Activated naive CD4-positive, alpha-beta T cell treated with anti-CD3 and anti-CD28 coated beads, Interleukin-2, amount 50 U/mL, for 16 hours (primary cell): ENCODE measurements around the gene MIA.
"Not testable (repeated sequence)": the region's sequence is repeated elsewhere in the genome, so short reads cannot be mapped to it uniquely, and the experiment has no call there.

Source experiments
- DNase-seq: peaks from one replicate; pipeline ENCODE4 v3.0.0-alpha.2; 2020

MIA gene

DNA sequence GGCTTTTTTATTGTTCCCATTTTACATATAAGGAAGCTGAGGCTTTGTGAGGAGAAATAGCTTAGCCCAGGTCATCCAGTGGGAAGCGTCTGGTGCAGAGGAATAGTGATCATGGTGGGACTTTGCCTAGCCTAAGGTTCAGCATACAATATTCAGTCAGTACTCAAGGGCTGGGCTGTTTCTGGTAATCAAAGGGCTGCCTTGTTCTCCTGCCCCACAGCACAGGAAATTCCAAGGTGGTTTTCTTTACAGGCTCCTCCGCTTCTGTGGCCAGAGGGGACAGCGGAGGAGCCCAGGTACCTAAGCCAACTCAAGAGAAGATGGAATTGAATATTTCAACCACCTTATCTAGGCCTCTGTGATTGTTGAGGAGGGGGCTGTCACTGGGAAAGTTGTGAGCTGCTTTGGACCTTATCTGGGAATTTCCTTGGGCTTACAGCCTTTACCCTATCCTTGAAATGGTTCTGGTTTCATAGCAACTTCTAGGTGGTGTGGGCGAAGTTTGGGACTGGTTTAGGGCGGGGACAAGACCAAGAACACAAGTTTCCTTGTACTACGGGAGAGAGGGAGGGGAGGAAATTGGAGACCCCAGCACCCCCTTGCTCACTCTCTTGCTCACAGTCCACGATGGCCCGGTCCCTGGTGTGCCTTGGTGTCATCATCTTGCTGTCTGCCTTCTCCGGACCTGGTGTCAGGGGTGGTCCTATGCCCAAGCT is at the start of gene MIA:
Gene MIA, plus strand, starts transcription at position 606 of the 716 bp plus-strand sequence. Its CDS starts 22 bp downstream, at position 628.
- no peak for DNase-seq

DNA sequence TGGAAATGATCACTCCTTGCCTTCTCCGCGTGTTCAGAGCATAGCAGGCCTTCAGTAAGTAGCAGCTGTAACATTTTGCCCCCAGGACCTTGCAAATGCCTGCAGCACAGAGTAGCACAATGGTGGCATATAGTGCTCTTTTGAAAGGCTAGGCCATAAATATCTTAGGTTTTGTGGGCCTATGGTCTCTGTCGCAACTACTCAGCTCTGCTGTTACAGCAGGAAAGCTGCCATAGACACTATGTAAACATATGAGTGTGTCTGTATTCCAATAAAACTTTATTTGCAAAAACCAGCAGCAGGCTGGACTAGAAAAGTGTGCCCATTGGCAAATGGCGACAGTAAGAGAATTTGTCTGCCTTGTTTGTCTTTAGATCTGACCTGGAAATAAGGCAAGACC is 49.0 kb upstream of the MIA start:
- DNase-seq, result no peak

DNA sequence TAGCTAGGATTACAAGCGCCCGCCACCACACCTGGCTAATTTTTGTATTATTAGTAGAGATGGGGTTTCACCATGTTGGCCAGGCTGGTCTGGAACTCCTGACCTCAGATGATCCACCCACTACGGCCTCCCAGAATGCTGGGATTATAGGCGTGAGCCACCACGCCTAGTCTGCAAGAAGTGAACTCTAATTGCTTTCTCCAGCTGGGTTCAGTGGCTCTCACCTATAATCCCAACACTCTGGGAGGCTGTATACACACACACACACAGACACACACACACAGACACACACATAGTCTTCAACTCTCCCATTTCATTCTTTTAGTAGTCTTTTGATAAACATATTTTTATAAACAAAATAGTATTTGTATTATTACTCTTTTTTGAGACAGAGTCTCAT is 45.3 kb upstream of the MIA start:
- DNase-seq, result not testable (repeated sequence)

DNA sequence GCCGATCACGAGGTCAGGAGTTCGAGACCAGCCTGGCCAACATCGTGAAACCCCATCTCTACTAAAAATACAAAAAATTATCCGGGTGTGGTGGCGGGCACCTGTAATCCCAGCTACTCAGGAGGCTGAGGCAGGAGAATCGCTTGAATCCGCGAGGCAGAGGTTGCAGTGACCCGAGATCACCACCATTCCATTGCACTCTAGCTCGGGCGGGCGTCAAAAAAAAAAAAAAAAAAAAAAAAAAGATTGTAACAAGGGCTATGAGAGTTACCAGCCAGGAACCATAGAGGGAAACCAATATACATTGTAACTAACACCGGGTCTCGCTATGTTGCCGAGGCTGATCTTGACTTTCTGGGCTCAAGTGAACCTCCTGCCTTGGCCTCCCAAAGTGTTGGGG is 43.0 kb upstream of the MIA start:
- DNase-seq, result not testable (repeated sequence)

DNA sequence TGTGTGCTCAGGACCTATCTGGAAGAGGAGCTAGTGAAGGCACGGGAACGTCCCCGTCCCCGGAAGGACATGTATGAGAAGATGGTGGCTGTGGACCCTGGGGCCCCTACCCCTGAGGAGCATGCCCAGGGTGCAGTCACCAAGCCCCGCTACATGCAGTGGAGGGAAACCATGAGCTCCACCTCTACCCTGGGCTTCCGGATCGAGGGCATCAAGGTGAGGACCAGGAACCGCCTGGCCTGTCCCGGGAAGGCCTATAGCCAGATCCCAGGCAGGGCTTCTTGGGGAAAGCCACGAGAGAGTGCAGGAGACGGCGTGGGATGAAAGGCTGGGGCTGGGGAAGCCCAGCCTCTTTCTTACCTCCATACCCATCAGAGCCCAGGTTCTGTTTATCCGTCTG is 42.2 kb upstream of the MIA start:
- no peak for DNase-seq

DNA sequence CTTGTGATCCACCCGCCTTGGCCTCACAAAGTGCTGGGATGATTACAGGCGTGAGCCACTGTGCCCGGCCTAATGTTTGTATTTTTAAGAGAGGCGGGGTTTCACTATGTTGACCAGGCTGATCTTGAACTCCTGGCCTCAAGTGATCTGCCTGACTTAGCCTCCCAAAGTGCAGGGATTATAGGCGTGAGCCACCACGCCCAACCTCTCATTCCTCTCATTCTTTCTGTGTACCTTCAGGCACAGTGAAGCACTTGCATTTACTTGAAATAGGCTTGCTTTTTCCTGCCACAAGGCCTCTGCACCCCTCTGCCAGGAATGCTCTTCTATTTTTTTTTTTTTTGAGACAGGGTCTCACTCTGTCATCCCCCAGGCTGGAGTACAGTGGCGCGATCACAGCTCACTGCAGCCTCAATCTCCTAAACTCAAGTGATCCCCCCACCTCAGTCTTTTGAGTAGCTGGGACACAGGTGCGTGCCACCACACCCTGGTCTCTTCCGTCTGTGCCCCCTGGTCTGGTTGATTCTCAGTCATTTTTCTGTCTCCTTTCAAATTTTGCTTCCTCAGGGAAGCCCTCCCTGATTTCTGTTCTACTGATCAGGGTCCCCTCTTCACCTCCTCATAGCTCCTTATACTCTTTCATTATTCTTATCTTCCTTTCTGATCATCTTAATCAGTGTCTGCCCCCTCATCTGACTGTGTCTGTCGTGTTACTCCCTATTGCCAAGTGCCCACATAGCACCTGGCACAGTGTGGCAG is 40.1 kb upstream of the MIA start:
- DNase-seq, result no peak

DNA sequence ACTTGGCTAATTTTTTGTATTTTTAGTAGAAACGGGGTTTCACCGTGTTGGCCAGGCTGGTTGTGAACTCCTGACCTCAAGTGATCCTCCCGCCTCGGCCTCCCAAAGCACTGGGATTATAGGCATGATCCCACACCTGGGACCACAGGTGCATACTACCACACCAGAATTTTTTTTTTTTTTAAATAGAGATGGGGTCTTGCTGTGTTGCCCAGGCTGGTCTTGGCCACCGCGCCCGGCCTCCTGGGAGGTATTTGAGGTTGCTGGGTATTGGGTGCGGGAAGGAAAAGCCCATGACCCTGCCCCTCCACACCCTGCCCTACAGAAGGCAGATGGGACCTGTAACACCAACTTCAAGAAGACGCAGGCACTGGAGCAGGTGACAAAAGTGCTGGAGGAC is 38.7 kb upstream of the MIA start:
- DNase-seq, result no peak

DNA sequence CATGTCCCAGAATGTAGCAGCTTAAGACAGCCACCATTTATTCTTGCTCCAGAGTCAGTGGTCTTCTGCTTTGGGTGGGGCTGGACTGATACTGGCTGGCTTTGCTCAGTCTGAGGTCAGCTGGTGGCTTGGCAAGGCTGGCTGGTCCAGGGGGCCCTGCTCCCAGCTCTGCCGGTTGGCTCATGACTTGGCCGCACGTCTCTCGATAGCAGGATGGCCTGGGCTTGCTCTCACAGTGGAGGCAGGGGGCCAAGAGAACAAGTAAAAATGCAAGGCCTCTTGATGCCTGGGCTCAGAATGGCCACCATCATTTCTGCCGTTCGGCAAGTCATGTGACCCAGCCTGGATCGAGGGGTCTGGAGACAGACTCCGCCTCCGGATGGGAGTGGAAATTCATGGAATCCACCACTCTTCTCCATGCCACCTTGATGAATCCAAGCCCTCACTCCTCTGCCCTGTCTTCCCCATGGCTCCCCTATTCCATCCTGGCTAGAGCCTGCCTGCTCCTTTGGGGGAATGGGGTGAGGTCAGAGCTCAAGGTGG is 38.1 kb upstream of the MIA start:
- no peak for DNase-seq

DNA sequence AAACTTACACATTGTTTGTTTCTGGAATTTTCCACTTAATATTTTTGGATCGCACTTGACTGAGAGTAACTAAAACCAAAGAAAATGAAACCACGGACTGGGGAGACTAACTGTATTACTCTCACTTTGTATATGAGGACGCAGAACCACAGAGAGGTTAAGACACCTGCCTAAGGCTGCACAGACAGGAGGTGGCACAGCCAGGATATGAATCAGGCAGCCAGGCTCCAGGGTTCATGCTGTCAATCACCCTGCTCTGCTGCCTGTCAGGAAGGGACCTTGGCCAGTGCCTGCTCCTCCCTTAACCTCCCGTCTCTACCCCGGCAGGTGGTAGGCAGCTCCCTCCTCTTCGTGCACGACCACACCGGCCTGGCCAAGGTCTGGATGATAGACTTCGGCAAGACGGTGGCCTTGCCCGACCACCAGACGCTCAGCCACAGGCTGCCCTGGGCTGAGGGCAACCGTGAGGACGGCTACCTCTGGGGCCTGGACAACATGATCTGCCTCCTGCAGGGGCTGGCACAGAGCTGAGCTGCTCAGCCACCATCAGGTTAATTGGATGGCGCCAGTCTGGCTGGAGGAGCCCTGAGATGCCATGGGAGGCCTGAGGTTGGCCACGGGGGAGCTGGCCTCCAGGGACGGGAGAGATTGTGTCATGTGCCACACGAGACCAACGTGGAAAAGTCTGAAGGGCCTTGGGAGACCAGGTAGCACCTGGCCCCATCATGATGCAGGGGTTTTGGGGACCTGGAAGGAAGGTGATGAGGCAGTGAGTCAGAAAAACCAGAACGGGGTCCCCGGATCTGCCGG is 36.1 kb upstream of the MIA start:
- no peak for DNase-seq

DNA sequence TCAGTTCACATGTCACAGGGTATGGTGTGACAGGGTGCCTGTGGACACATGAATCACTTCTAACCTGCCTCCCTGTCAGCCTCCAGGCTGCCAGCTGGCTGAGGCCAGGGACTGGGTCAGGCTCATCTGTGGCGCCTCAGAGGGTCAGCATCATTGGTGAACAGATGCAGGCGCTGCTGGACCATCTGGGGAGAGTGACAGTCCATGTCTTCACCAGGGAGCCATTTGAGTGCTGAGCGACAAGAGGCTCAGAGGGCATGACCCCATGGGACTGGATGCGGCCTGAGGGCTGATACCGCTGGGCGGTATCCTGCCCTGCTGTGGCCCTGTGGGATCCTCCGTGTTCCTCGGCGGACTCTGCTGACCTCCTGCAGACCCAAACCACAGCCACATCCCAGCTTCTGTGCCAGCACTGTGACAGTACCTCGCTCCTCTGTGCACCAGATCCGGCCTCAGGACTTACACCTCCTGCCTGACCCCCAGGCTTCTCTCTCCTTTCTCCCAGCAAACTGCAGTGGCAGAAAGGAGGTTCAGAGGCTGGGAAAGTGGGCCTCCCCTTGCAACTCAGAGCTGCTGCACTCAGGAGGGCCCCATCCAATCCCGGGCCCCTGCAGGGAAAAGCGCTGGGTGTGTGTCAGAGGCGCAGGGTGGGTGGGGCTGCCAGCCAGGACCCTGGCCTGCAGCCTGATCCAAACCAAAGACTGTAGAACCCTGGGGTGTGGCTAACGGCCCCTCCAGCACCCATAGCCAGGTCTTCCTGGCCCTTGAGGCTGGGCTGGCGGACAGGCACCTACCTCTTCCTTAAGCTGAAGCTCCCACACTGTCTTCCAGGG is 35.2 kb upstream of the MIA start:
- DNase-seq, result no peak

DNA sequence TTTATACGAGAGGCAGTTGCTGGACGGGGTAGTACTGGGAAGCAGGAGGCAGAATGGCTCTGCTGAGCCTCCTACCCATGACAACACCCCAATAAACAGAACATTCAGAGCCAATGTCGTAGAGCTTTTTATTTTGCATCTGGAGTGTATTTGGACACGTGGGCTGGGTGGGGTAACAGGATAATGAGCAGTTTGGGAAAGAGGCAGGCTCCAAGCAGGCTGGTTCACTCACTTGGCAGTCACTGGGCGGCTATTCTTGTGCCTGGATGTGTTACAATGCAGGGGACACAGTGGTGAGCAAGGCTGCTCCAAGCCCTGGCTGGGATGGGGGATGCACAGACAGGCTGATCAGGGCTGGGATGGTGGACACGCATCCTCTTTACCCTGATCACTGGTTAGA is 34.6 kb upstream of the MIA start:
- no peak for DNase-seq

DNA sequence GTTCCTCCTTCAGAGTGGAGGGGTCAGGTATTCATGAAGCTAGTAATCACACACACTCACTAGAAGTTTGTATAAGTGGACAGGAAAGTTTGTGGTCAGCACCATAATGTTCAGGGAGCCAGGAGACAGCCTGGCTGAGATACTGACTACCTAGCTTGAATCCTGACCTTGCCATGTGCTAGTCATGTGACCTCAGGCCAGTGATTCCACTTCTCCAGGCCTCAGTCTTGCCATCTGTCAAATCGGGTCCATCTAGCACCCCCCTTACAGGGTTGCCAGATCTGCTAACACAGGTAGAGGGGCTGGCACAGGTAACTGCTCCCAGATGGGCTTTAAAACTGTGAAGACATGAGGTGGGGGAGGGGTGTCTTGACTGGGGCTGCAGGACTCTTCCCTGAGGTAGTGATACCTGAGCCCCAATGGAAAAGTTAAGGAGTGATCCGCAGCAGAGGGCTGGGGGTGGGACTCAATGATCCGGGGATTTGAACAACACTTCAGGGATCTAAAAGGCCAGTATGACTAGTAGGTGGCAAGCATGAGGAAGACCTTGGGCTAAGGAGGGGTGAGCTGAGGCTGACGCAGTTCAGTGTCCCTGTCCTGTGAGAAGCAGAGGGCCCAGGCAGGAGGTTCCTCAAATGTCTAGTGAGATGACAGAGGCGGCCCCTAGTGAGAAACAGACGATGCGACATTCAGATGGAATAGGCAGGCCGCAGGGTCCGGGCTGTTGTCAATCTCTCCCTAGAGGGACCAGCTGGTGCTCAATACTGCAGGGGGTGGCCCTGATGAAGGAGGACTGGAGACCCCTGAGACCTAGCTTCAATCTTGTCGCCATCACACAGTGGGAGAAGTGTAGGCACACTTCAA is 33.6 kb upstream of the MIA start:
- DNase-seq, result no peak

DNA sequence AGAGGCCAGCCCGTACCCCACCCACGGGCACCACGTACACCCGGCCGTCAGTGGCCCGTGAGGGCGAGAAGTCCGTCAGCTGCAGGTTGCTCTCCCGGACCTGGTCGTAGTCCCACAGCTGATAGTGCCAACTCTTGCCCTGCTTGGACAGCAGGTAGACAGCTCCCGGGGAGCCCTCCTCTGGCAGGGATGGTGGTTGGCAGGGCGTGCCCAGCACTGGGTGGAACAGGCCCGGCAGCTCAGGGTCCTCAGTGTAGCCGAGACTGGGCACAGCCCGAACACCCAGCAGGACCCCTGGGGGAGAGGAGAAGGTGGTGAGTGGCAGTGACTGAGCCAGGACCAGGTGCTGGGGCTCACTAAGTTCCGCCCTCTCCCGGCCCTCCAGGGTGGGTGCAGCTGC is 32.8 kb upstream of the MIA start:
- DNase-seq, result no peak

DNA sequence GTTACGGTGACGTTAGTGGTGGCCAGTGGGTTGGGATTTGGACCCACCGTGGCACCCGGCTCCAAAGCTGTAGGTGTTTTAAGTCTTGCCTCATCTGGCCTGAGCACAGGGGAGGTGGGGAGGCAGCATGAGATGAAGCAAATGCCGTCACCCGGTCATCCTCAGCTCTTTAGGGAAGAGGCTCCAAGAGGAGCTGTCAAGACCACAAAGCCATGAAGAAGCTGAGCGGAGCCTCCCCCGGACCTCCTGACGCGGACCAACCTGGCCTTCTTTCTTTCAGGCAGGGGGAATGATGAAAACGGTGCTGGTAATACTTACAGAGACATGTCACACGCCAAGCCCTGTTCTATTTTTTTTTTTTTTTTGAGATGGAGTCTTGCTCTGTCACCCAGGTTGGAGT is 32.4 kb upstream of the MIA start:
- DNase-seq, result no peak

DNA sequence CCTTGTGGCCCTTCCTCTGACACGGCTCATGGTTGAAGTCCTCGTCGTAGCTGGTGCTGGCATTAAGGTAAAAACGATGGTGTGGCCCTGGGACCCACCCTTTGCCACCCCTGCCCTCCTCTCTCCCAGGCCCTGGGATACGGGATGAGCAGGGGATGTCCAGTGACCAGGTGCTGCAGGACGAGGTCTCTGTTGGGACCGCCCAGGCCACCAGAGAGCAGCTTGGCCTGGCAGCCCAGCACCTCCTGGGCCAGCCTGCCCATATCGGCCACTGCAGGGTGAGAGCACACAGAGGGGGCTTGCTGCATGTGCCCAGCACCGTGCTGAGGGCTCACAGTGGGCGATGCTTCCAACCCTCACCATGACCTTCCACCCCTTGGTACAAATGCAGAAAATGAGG is 31.4 kb upstream of the MIA start:
- DNase-seq, result no peak

DNA sequence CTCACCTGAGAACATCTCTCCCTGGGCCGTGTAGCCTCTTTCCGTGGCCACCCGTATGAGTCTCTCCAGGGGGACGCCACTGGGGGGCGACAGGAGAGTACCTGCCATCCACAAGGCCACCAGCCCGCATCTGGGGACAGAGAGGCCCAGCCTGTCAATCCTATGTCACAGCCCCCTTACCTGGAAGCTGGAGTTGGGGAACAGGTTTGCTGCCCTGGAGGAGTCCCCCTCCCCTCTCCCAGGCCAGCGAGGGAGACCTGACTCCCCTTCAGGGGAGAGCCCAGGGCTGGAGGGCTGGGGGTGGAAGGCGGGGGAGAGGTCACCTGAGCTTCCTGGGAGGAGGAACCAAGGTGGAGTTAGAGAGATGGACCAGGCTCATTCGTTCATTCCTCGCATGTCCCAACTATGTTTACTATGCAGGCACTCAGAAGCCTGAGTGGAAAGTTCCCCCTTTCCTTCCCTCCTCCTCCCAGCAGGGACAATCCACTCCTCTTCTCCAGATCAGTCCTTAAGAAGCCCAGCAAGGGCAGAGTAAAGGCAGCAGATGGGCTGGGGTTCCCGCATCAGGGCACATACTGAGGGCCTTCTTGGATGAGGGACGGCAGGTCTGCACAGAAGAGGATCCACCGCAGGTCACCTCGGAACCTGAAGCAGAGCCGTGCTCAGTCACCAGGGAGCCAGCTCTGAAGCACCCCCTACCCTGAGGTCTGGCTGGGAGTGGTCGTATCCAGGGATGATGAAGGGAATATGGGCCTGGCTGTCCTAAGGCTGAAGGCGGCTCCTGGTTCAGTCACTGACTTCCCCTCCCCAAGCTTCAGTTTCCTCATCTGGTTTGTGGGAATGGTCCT is 30.5 kb upstream of the MIA start:
- peak; percentile 29 for DNase-seq

DNA sequence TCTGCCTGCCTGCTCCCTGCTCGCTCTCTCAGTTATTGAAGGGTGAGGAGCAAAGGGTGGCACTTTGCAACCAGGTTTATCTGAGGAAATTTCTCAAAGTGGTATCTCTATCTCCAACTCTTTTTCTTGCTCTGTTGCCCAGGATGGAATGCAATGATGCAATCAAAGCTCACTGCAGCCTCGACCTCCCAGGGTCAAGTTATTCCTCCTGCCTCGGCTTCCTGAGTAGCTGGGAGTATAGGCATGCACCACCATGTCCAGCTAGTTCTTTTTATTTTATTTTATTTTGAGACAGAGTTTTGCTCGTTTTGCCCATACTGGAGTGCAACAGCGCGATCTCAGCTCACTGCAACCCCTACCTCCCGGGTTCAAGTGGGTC is 29.9 kb upstream of the MIA start:
- DNase-seq, result no peak

DNA sequence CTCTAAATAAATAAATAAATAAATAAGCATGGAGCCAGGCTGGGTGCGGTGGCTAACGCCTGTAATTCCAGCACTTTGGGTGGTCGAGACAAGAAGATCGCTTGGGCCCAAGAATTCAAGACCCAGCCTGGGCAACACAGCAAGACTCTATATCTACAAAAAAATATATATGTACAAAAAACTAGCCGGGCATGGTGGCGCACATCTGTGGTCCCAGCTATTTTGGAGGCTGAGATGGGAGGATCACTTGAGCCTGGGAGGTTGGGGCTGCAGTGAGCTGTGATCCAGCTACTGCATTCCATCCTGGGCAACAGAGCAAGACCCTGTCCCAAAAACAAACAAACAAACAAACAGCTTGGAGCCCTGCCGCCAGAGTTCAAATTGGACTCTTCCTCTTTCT is 27.8 kb upstream of the MIA start:
- no peak for DNase-seq

DNA sequence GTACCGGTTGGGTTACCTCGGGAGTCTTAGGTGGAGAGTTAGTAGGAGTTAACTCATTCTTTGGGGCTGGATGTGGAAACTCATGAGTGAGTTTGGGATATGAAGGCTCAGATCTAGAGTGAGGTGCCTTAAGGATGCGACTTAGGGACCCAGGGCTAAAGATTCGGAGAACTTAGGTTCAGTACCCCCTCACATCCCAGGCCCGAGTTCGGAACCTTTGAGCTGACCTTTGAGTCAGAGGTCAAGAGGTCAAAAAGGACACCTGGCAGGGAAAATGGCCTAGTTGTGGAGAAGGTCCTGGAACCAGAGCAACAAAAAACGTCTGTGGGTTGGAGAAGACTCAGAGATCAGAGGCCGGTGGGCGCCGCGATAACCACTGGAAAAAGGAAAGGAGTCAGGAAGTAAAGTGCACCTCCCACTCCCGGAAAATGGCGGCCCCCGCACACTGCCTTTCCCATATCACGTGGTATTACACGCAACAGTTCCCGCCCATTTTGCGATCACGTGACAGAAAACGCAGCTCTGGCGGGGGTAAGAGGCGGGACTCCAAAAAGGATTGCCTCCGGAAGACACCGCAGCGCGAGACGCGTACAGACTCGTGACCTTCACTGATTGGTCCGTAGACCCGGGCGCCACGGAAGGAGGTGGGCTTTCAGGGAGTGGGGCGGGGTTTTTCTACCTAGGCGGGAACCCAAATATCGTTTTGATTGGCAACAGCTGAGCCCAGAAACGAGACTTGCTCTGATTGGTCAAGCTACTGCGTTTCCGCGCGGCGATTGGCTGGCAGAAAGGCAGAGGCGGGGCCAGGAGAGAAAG is 25.1 kb upstream of the MIA start, which contains the start of gene ACTMAP:
Gene ACTMAP, minus strand, starts transcription at position 420 of the 816 bp plus-strand sequence. CDS start 674 bp downstream, outside the sequence.
- peak; percentile 99 for DNase-seq
